ENCODE data around the gene UCMA. TPM values are rescaled to one million over a fixed set of nuclear protein-coding genes. Genes with fewer than 3 reads are reported as not detected.

Gene UCMA
- total and polyA plus RNA-seq, 2 of the 4 experiments (the other 2 are of a cell fraction): not detected

DNA sequence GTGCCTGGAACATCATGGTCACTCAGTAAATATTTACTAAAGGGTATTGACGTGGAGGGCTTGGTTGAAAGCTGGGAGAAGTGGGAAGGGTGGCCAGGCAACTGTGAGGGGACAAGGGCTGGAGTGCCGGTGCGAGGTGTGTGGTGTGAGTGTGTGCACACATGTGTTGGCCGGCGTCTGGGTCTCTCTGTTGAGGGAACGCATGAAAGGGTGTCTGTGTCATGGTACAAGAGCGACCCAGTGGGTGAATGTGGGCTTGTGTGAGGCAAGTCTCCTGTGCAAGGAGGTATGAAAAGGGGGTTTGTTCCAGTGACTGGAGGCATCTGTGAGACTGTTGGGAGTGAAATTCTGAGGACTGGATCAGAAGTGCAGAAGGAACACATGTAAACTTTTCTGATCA lies 29.4 kb upstream of the UCMA start:
- H2BK120ac ChIP-seq (ENCODE audit: low read depth, low read length): no peak overlapping the region
- dilution Hi-C loops (cut with HindIII; ENCODE audit: low sequenced_read_pairs, unreplicated experiment): no loop called here
- no peak overlapping the region for H3K14ac ChIP-seq (replicated peaks; ENCODE audit: low read depth, low read length)
- H3K27ac ChIP-seq (ENCODE audit: insufficient read depth, low read length): no peak overlapping the region
- H2BK20ac ChIP-seq (ENCODE audit: low read depth, low read length): no peak overlapping the region
- H3K4me1 ChIP-seq (ENCODE audit: control insufficient read depth, insufficient read depth, low read length): no peaks in the 10 kb centered on the region
- no peak overlapping the region for H4K5ac ChIP-seq (ENCODE audit: low read depth, low read length)
- no peaks in the 10 kb centered on the region for H3K9me3 ChIP-seq (ENCODE audit: control insufficient read depth, insufficient read depth, low read length)
- in situ Hi-C loops (cut with MboI; ENCODE audit: low sequenced_read_pairs): no loop called here
- no peak overlapping the region for H3K4ac ChIP-seq (ENCODE audit: low read depth, low read length)
- no peak overlapping the region for H4K91ac ChIP-seq (ENCODE audit: insufficient read depth, low read depth, low read length)
- H2AK9ac ChIP-seq (replicated peaks; ENCODE audit: low read depth, low read length, poor library complexity): no peak overlapping the region
- no peak overlapping the region for H2BK5ac ChIP-seq (ENCODE audit: low read depth, low read length, poor library complexity, severe bottlenecking)
- WGBS, 2 experiments (ENCODE audit: extremely low coverage in 2 of 2, insufficient read length in 1 of 2): 64% methylated on average over 7 of the region's 7 CpGs; no CpG with 5 or more reads in 1 of the 2 experiments
- no peak overlapping the region for H3K18ac ChIP-seq (ENCODE audit: low read depth, low read length)
- intact Hi-C loops (cut with micrococcal nuclease): no loop called here
- H3K4me2 ChIP-seq (ENCODE audit: low read depth, low read length): no peak overlapping the region
- H2AK5ac ChIP-seq (ENCODE audit: low read depth, low read length): no peak overlapping the region
- BruUV-seq (replicated peaks): no TSS peak
- H3K23ac ChIP-seq (ENCODE audit: low read depth, low read length): no peak overlapping the region
- no peak overlapping the region for H2BK15ac ChIP-seq (ENCODE audit: low read depth, low read length)
- H3K36me3 ChIP-seq (ENCODE audit: control insufficient read depth, insufficient read depth, low read length): no peaks in the 10 kb centered on the region
- no peaks in the 10 kb centered on the region for H3K9me1 ChIP-seq (ENCODE audit: insufficient read depth, low read length)
- H3K79me1 ChIP-seq (ENCODE audit: low read depth in 1 of 2, low read length in 2 of 2): no peaks in the 10 kb centered on the region
- DNase-seq (no peak), ATAC-seq (ENCODE audit: low read depth) (no peak)
- H4K8ac ChIP-seq (ENCODE audit: low read depth in 2 of 2, low read length in 2 of 2): no peak overlapping the region
- H3K9ac ChIP-seq (ENCODE audit: low read depth, low read length): no peak overlapping the region
- no peak overlapping the region for H2AFZ ChIP-seq (replicated peaks; ENCODE audit: low read length, poor library complexity)
- POLR2A ChIA-PET (ENCODE audit: unreplicated experiment): no interaction called here
- CTCF ChIA-PET: no interaction called here
- H3K56ac ChIP-seq (ENCODE audit: extremely low read depth, insufficient read depth, low read length): no peak overlapping the region
- peaks cover 10% of the 10 kb centered on the region for H3K27me3 ChIP-seq (ENCODE audit: control insufficient read depth, insufficient read depth, low read length)
- H4K20me1 ChIP-seq (ENCODE audit: insufficient read depth, low read length): no peaks in the 10 kb centered on the region
- no peak overlapping the region for H3K4me3 ChIP-seq (ENCODE audit: insufficient read depth, low read depth, low read length)
- TF ChIP-seq NFE2L2 (IDR thresholded peaks at IDR 0.05; ENCODE audit: low read depth, low read length): no peak
- TF ChIP-seq, protein P1, sequence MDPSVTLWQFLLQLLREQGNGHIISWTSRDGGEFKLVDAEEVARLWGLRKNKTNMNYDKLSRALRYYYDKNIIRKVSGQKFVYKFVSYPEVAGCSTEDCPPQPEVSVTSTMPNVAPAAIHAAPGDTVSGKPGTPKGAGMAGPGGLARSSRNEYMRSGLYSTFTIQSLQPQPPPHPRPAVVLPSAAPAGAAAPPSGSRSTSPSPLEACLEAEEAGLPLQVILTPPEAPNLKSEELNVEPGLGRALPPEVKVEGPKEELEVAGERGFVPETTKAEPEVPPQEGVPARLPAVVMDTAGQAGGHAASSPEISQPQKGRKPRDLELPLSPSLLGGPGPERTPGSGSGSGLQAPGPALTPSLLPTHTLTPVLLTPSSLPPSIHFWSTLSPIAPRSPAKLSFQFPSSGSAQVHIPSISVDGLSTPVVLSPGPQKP (IDR thresholded peaks at IDR 0.05; ENCODE audit: borderline replicate concordance, low read depth, low read length): no peak
- TF ChIP-seq FOS (IDR thresholded peaks at IDR 0.05; ENCODE audit: low read depth, low read length): no peak
- no peak for TF ChIP-seq POLR2A (IDR thresholded peaks at IDR 0.05; ENCODE audit: low read depth, low read length)
- TF ChIP-seq MAZ (IDR thresholded peaks at IDR 0.05; ENCODE audit: borderline replicate concordance, low read depth, low read length): no peak
- no peak for TF ChIP-seq BHLHE40 (IDR thresholded peaks at IDR 0.05; ENCODE audit: low read depth, low read length)
- TF ChIP-seq RCOR1 (IDR thresholded peaks at IDR 0.05; ENCODE audit: insufficient replicate concordance, low read length): no peak
- no peak for TF ChIP-seq RAD21 (IDR thresholded peaks at IDR 0.05; ENCODE audit: low read length)
- no peak for TF ChIP-seq RFX5 (IDR thresholded peaks at IDR 0.05; ENCODE audit: low read depth, low read length)
- no peak for TF ChIP-seq MAFK (IDR thresholded peaks at IDR 0.05; ENCODE audit: low read depth, low read length)
- no peak for TF ChIP-seq MXI1 (IDR thresholded peaks at IDR 0.05; ENCODE audit: borderline replicate concordance, low read depth, low read length)
